NOMO-1 treated with DMSO at 0.1 percent for 48 hours (cell line): ENCODE measurements around the gene ALPK3.
"Not testable (repeated sequence)": the region's sequence is repeated elsewhere in the genome, so short reads cannot be mapped to it uniquely, and the experiment has no call there.

Source experiments
- DNase-seq: peaks from one replicate; lab custom pipeline; 2025; ENCODE audit not compliant: unreplicated experiment; lab: John Stamatoyannopoulos, UW

ALPK3 gene

GRCh38 chr15:84869510-84869909 lies 52.4 kb downstream of the ALPK3 start:
- no peak for DNase-seq

GRCh38 chr15:84871428-84871985 lies 54.4 kb downstream of the ALPK3 start:
- DNase-seq, result no peak

- no peak for DNase-seq
These were observed 55.1 kb downstream of the ALPK3 start for GRCh38 chr15:84872009-84872910.

- DNase-seq, result no peak
These were observed 56.8 kb downstream of the ALPK3 start for GRCh38 chr15:84873997-84874396.

GRCh38 chr15:84874981-84875699 lies 58.0 kb downstream of the ALPK3 start:
- no peak for DNase-seq

GRCh38 chr15:84876269-84876668 lies 59.1 kb downstream of the ALPK3 start:
- DNase-seq, result no peak

GRCh38 chr15:84877701-84878100 lies 60.5 kb downstream of the ALPK3 start:
- DNase-seq, result not testable (repeated sequence)

GRCh38 chr15:84878504-84878903 lies 61.3 kb downstream of the ALPK3 start:
- peak; percentile 66 for DNase-seq

GRCh38 chr15:84879088-84879780 lies 62.1 kb downstream of the ALPK3 start:
- DNase-seq, result no peak

GRCh38 chr15:84880007-84880406 lies 62.9 kb downstream of the ALPK3 start:
- no peak for DNase-seq

- no peak for DNase-seq
These were observed 63.8 kb downstream of the ALPK3 start for GRCh38 chr15:84880822-84881519.

GRCh38 chr15:84881520-84881830 lies 64.3 kb downstream of the ALPK3 start:
- no peak for DNase-seq

- DNase-seq, result no peak
These were observed 66.3 kb downstream of the ALPK3 start for GRCh38 chr15:84883466-84883865.

- DNase-seq, result no peak
These were observed 67.0 kb downstream of the ALPK3 start, which contains the start of gene SLC28A1 for GRCh38 chr15:84883916-84884781. Gene SLC28A1, plus strand, starts transcription at chr15:84884662. Its CDS starts 3,099 bp downstream, at chr15:84887761.

GRCh38 chr15:84885801-84886200 lies 68.6 kb downstream of the ALPK3 start:
- no peak for DNase-seq

- no peak for DNase-seq
These were observed 69.2 kb downstream of the ALPK3 start for GRCh38 chr15:84886211-84886983.

GRCh38 chr15:84886984-84887299 lies 69.8 kb downstream of the ALPK3 start:
- DNase-seq, result no peak

- no peak for DNase-seq
These were observed 70.8 kb downstream of the ALPK3 start for GRCh38 chr15:84887938-84888337.

GRCh38 chr15:84888639-84889038 lies 71.5 kb downstream of the ALPK3 start:
- DNase-seq, result no peak
